ENCODE measurements around the gene HLA-DQB2.
"Not testable (repeated sequence)": the region's sequence is repeated elsewhere in the genome, so short reads cannot be mapped to it uniquely, and the experiment has no call there.

Gene HLA-DQB2

GRCh38 chr6:32763421-32763820 lies at the start of gene HLA-DQB2:
HLA-DQB2 (minus strand) TSS chr6:32763532; CDS start chr6:32763470, 62 bp downstream.
- no peak for DNase-seq (ENCODE audit: low read depth)
- TF ChIP-seq CTCF (IDR thresholded peaks at IDR 0.05; ENCODE audit: control insufficient read depth, insufficient read depth, low read depth, low read length, missing control alignments): no peak
- no peak within 1 kb of the TSS for H3K4me3 ChIP-seq (ENCODE audit: control insufficient read depth, low read depth, low read length)

- DNase-seq (ENCODE audit: low read depth): no peak
- no peak for TF ChIP-seq CTCF (IDR thresholded peaks at IDR 0.05; ENCODE audit: control insufficient read depth, insufficient read depth, low read depth, low read length, missing control alignments)
- H3K4me3 ChIP-seq (ENCODE audit: control insufficient read depth, low read depth, low read length): no peak overlapping the region
Measured at GRCh38 chr6:32809171-32809570, 45.8 kb upstream of the HLA-DQB2 start.

- H3K4me3 ChIP-seq (ENCODE audit: control insufficient read depth, low read depth, low read length): no peak overlapping the region
- no peak for TF ChIP-seq CTCF (IDR thresholded peaks at IDR 0.05; ENCODE audit: control insufficient read depth, insufficient read depth, low read depth, low read length, missing control alignments)
- DNase-seq (ENCODE audit: low read depth): no peak
Measured at GRCh38 chr6:32807020-32807580, 43.8 kb upstream of the HLA-DQB2 start.

- not testable (repeated sequence) for H3K4me3 ChIP-seq (ENCODE audit: control insufficient read depth, low read depth, low read length); DNase-seq (ENCODE audit: low read depth)
Measured at GRCh38 chr6:32805404-32805803, 42.1 kb upstream of the HLA-DQB2 start.

- no peak for DNase-seq (ENCODE audit: low read depth)
- no peak overlapping the region for H3K4me3 ChIP-seq (ENCODE audit: control insufficient read depth, low read depth, low read length)
- no peak for TF ChIP-seq CTCF (IDR thresholded peaks at IDR 0.05; ENCODE audit: control insufficient read depth, insufficient read depth, low read depth, low read length, missing control alignments)
Measured at GRCh38 chr6:32803416-32803815, 40.1 kb upstream of the HLA-DQB2 start.

- no peak for TF ChIP-seq CTCF (IDR thresholded peaks at IDR 0.05; ENCODE audit: control insufficient read depth, insufficient read depth, low read depth, low read length, missing control alignments)
- H3K4me3 ChIP-seq (ENCODE audit: control insufficient read depth, low read depth, low read length): no peak overlapping the region
- no peak for DNase-seq (ENCODE audit: low read depth)
Measured at GRCh38 chr6:32799740-32800139, 36.4 kb upstream of the HLA-DQB2 start.

GRCh38 chr6:32799168-32799567 lies 35.8 kb upstream of the HLA-DQB2 start:
- no peak overlapping the region for H3K4me3 ChIP-seq (ENCODE audit: control insufficient read depth, low read depth, low read length)
- TF ChIP-seq CTCF (IDR thresholded peaks at IDR 0.05; ENCODE audit: control insufficient read depth, insufficient read depth, low read depth, low read length, missing control alignments): no peak
- no peak for DNase-seq (ENCODE audit: low read depth)
